ENCODE data around the gene BBS9.

BBS9 gene

DNA sequence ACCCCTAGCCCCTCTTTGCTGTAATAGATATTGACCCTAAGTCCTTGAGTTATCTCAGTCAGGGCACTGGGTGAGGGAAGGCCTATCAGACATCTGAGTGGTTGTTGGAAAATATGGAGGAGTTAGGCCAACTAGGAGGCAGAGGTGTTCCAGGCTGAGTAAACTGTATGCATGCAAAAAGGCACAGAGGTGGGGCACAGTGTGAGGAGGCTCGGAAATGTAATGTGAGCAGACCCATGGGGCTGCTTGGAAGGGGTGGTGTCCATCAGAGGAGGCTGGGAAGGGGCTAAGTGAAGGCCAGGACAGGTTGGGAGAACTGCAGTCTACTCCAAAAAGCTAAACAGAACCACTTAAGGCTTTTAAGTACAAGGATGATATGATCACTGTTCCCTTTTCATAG is 452.7 kb downstream of the BBS9 start:
- no peak for DNase-seq (ENCODE audit: insufficient read length, low spot score)
- FAIRE-seq, result no peak

DNA sequence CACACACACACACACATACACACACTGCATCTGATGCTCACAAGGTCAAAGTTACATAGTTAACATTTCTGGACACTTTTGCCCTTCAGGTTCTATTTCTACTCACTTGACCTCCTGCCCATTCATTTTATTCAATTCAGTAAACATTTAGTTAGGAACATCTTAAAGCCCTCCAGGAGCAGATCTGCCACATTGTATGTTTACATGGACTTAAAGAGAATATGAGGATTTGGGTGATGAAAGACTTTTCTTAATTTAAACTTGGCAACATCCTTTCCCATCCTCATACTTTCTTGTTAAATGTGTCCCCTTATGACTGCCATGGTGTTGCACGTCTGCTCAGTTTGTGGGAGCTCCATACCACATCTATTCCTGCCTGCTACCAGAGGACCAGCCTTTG is 453.2 kb downstream of the BBS9 start:
- no peak for FAIRE-seq

DNA sequence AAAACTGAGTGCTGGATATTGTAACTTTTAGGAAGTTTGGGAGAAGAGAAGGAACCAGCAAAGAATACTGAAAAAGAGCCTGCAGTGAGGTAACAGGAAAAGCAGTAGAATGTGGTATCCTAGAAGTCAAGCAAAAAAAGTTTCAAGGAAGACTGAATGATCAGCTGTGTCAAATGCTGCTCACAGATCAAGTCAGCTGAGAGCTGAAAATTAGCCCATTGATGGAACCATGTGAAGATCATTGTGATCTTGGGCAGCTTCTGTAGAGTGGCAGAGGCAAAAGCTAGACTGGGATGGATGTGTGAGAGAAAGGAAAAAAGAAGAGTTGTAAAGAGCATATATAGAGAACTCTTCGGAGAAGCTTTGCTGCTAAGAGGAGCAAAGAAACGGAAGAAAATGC is 460.5 kb downstream of the BBS9 start:
- DNase-seq (ENCODE audit: insufficient read length, low spot score) (no peak), FAIRE-seq (no peak)

More for the DNA sequence above, 453.2 kb downstream of the BBS9 start:
- DNase-seq (ENCODE audit: insufficient read length, low spot score), result no peak

DNA sequence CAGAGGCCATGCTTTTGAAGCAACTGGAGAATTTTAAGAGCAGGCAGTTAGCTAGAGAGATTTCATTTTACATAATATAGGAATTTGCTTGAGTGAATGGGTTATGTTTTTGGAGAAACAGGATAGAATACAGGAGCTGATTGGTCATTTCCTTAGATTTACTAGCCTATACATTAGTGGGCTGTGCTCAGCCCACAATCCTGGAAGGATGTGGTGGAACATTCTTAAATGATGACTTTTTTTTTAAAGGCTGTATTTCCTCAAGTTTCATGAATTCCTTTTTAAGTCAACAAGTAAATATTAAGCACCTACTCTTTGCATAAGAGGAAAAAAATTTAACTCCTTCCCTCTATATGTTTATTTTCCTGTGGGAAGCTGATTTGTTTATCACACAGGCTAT is 461.6 kb downstream of the BBS9 start:
- DNase-seq (ENCODE audit: insufficient read length, low spot score), result no peak
- FAIRE-seq, result no peak

DNA sequence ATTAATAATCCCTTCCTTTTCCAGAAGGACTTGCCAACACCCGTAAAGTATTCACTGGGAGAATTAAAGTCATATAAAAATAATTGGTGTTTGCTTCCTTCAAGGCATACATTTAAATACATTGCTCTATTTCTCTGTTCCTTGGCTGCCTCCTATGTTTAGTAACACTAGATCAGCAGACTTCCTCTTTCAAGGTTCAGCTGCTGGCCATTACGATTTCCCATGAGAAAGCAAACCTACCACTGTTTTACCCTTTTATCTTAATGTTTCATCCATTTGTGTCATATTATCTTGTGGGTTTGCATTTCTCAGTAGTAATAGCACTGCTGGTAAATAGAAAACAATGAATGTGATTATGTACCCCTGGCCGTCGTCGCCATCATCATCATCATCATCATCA is 462.1 kb downstream of the BBS9 start:
- DNase-seq (ENCODE audit: insufficient read length, low spot score) (no peak), FAIRE-seq (no peak)

DNA sequence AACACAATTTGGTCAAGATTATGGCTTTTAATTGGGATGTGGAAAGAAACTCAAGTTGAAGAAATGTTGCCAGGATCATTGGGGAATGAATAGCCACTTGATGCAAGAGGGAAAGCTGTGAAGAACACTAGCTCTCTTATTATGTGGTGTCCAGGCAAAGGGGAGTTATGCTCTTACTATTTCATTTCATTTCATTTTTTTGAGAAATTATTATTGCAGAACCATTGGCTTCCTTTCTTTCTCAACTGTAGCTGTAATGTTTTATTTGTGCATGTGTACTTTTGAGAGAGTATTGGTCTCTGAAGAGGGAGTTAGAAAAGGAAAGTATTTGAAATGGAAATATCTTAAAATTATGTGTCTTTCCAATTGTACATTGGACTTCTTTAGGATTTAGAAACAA is 463.4 kb downstream of the BBS9 start:
- no peak for FAIRE-seq
- no peak for DNase-seq (ENCODE audit: insufficient read length, low spot score)

DNA sequence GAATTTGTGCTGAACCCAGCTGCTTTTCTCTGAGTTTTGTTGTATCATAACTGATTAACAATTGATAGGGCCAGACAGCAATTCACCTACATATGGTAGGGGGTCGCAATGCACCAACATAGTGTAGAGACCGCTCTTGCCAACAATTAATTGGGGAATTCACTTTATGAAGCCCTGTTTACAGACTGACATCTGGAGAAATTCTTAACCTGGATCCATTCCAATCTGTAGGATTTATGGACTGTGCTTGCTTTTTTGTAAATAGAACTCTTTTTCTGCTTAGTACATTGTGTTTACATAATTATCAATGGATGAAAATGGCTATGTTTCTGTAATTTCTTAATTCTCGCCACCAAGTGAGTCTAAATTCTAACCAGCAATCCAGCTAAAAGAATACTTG is 464.2 kb downstream of the BBS9 start:
- DNase-seq (ENCODE audit: insufficient read length, low spot score) (no peak), FAIRE-seq (no peak)

DNA sequence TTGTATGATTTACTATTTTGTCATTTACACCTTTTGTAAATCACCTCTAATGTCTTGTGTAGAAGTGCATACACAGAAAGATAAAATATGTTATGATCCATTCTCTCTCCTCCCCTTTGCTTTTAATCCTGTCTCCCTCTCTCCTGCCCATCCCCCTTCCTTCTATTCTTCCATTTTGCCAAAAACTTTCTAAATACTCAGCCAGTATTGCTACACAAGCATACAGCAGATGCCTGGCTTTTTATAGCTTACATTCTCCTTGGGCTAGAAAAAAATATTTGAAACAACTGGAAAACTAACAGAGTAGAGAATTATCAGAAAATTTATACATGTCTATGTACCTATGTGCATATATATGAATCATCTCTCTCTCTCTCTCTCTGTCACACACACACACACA is 467.3 kb downstream of the BBS9 start:
- DNase-seq (ENCODE audit: insufficient read length, low spot score), result no peak
- no peak for FAIRE-seq

DNA sequence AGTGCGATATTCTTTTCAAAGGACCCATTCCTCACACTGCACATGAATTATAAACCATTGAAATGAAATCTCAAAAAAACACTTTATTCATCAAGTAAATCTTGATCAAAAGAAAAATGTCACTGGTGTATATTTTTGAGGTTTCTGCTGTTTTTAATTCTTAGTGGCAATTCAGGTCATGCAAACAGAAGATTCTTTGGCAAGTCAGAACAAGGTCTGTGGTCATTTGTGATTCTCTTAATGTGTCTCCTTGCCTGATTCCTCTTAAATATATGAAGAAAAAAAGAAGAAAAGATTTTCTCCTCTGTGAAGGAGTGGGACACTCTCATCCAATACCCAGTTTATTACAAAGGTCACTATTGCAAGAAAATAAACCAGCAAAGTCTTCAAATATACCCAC is 467.8 kb downstream of the BBS9 start:
- no peak for FAIRE-seq
- DNase-seq (ENCODE audit: insufficient read length, low spot score), result no peak

DNA sequence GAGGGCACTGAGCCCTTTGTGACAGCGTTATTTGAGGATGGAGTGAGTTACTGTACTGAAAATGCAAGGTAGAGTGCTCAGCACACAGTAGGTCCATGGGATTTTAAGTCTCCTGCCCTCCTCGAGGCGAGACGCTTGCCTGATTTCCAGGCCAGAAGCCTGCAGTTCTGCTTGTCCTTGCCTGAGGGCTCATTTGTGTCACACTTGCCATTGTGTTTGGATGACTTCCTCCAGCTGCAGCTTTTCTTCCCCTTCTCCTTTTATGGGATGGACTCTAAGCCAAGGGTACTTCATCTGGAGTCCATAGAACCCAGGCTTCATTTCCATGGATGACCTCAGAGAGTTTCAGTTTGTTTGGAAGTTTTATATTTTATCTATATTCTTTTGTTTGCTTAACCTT is 471.7 kb downstream of the BBS9 start:
- FAIRE-seq (no peak), DNase-seq (ENCODE audit: insufficient read length, low spot score) (no peak)

DNA sequence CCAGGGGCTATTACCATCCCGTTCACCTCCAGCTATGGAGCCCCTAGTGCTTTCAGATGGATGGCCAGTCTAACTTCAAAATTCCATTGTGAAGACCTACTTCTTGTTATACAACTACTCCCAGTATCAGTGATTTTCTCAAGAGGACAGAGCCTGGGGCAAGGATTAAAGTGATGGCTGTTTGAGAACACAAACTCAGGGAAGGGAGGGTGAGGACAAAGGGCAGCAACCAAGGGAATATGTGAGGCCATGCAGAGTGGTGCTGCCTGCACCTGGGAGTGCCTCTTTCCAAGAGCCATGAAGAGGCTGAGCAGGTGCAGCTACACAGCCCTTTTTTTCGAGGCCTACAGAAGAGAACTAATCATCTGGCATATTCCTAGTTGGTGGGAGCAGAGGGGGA is 472.5 kb downstream of the BBS9 start:
- no peak for DNase-seq (ENCODE audit: insufficient read length, low spot score)
- no peak for FAIRE-seq

DNA sequence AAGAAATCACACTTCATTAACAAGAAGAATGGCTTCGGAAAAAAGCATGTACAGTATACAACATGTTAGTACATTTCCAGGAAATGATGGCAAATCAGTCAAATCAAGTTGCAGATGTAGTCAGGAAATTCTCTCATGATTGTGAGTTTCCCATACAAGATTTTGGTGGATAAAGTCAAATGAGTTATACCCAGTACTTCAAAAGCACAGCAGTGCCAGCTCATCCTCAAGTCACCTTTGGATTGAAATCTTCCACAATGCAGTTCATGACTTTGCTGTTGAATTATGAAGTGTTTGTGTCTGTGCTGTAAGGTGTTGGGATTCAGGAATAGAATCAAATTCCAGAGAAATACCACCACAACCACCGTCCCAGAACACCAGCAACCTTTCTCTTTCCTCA is 474.7 kb downstream of the BBS9 start:
- FAIRE-seq, result no peak
- no peak for DNase-seq (ENCODE audit: insufficient read length, low spot score)

DNA sequence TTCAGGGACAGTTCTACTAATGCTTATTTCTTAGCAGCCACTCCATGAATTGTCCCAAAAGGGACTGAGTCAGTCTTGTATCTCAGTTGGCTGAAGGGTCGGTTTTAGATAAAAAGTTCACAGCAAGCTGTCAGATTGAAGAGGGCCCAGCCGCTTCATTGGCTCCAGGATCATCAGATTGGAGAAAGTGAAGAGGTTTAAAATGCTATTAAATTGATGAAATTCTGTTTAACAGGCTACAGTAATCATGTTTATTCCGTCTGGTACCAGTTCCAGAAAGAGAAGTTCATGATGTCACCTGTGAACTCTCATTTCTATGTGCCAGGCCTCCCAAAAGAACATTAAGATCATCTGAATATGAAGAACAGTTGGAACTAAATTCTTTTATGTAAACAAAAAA is 481.6 kb downstream of the BBS9 start:
- FAIRE-seq, result no peak

DNA sequence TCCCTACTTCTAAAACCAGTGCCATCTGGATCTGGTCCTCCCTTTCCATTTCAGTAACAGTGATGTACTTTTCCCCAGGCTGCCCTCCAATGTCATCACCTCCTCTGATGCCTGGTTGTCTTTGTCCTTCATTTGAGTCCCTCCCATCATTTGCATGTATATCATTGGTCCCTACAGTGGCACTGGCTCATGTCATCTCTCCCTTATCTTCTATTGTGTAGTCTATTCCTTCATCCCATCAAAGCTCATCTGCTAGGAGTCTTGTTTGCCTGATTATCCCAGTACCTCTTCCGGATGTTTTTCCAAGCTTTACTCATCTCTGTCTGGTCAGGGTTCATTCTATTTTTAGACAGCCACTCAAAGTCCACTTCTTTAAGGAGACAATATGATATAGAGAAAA is 483.1 kb downstream of the BBS9 start:
- DNase-seq (ENCODE audit: insufficient read length, low spot score), result no peak
- FAIRE-seq, result no peak

More for the DNA sequence above, 481.6 kb downstream of the BBS9 start:
- no peak for DNase-seq (ENCODE audit: insufficient read length, low spot score)

DNA sequence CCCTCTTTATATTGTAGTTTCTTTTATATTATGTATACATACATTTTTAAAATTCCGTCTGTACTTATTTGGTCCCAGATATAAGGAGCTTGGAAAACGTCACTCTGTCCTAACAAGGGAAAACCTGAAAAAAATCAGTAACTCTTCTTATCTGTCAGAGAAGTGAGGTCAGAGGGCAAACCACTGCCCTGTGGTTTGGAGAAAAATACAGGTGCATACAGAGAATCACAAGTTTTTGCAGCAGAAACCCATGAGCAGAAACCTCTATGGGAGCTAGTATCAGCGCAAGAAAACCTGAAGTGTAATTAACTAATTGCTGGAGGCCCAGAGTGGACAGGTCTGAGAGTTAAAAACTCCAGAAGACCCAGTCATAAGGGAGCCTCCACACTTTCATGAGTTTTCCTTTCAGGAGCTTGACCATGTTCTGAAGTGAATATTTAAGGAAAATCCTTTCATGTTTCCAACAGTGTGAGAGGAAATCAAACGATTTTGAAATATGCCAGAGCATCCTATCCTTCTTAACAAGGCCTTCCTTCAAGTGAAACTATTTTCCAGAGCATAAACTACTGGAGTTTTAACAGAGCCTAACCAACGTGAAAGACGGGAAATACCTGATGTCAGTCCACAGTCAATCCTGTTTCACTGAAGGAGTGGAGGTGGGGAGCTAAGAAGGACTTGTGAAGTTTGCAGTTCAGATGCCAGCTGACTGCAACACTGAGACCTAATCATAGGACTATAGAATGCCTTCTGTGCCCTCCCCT is 485.2 kb downstream of the BBS9 start:
- no peak for FAIRE-seq

DNA sequence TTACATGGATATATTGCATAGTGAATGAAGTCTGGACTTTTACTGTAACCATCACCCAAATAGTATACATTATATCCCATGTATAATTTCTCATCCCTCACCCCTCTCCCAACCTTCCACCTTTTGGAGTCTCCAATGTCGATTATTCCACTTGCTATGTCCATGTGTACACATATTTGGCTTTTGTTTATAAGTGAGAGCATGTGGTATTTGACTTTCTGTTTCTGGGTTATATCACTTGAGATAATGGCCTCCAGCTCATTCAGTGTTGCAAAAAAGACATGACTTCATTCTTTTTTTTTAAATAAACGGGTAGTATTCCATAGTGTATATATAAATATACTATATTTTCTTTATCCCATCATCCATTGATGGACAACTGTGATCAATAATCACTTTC is 487.4 kb downstream of the BBS9 start:
- DNase-seq (ENCODE audit: insufficient read length, low spot score), result no peak
- no peak for FAIRE-seq

More for the DNA sequence above, 485.2 kb downstream of the BBS9 start:
- DNase-seq (ENCODE audit: insufficient read length, low spot score), result no peak

DNA sequence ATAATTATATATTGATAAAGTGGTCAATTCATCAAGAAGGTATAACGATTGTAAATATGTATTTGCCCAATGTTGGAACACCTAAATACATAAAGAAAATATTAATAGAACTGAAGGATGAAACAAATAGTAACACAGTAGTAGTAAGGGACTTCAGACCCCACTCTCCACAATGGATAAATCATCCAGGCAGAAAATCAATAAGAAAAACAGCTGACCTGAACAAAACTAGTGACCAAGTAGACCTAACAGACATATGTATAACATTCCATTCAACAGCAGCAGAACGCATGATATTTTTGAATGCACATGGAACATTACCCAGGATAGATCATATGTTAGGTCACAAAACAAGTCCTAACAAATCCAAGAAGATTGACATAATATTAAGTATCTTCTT is 489.9 kb downstream of the BBS9 start:
- FAIRE-seq (no peak), DNase-seq (ENCODE audit: insufficient read length, low spot score) (no peak)

DNA sequence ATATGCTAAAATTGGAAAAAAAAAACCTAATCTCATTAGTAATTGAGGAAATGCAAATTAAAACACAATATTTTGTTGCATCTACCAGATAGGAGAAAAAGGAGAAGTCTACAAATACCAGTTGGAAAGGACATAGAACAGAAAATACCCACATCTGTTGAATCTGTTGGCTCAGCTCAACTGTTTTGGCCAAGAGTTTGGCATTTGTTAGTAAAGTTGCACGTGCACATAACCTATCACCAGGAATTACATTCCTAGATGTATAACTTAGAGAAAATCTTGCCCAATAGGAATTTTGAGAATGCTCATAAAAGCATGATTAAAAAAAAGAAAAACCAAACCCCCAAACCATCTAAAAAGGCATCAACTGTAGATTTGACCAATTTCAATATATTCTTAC is 493.9 kb downstream of the BBS9 start:
- DNase-seq (ENCODE audit: insufficient read length, low spot score), result no peak
- no peak for FAIRE-seq

DNA sequence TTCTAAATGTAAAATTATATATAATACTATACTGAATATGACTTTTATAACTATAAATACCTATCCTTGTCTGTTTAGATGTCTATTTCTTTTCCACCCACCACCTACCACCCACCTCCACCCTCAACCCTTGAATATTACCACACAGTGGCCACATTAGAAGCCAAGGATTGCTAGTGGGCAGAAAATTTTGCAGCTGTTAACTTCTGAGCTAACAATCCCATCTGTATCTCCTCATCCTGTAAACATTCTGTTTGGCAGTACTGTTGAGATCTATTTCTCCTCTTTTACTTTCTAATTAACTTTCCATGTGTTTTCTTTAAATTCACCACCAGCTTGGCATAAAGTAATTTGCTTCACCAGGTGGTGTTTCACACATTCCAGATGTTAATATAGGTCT is 494.9 kb downstream of the BBS9 start:
- FAIRE-seq, result no peak

DNA sequence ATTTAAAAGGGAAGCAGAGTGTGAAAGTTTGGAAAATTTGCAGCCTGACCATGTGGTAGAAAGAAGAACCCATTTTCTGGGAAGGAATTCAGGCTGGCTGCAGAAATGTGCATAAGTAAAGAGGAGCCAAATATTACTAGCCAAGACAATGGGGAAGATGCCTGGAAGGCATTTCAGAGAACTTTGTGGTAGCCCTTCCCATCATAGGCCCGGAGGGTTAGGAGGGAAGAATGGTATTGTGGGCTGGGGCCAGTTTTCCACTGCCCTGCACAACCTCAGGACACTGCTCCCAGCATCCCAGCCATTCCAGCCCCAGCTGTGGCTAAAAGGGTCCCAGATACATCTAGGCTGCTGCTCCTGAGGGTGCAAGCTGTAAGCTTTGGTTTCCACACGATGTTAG is 497.5 kb downstream of the BBS9 start:
- FAIRE-seq, result no peak
- no peak for DNase-seq (ENCODE audit: insufficient read length, low spot score)

More for the DNA sequence above, 494.9 kb downstream of the BBS9 start:
- DNase-seq (ENCODE audit: insufficient read length, low spot score), result no peak

DNA sequence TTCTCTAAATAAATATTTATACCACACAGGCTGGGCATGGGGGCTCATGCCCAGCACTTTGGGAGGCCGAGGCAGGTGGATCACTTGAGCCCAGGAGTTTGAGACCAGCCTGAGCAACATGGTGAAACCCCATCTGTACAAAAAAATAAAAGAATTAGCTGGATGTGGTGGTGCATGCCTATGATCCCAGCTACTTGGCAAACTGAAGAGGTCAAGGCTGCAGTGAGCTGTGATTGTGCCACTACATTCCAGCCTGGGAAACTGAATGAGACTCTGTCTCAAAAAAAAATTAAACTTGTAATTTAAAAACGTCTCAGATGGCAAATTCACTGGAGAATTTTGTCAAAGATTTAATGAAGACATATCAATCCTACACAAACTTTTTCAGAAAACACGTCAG is 498.4 kb downstream of the BBS9 start:
- DNase-seq (ENCODE audit: insufficient read length, low spot score) (no peak), FAIRE-seq (no peak)

DNA sequence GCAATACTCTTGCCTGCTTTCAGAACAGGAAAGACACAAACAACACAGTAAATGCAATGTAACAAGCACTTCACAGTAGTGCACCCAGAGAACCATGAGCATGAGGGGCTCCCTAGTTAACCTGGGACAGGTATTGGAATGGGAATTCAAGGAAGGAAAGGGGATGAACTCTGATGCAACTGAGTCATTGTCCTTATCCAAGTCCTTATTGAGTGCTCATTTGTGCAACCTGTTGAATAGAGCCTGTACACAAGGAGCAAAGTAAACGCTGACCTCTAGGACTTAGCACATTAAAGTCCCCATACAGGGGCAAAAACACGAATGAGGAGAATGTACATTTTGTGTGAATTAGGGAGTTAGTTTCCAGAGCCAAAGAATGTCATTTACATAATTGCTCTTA is 499.5 kb downstream of the BBS9 start:
- no peak for DNase-seq (ENCODE audit: insufficient read length, low spot score)

DNA sequence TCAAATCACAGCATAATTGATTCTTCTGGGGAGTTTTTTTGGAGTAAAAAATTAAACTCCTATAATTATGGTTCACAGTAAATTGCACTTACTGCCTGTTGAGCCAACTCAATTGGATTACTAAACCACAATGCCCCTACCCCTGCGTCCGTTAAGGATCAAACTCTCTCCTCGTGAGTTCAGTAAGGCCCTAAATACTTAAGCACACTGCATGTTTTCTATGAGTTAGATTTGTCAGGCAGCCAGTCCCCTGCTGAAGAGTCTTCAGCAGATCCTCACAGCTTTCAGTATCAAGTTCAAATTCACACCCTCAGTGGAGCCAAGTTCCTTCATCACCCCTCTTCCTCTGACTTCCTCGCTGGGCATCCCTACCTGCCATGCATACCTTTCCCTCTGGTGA is 501.0 kb downstream of the BBS9 start:
- no peak for DNase-seq (ENCODE audit: insufficient read length, low spot score)
- no peak for FAIRE-seq

More for the DNA sequence above, 499.5 kb downstream of the BBS9 start:
- no peak for FAIRE-seq
